Measurements from ENCODE around the gene HRH2.

The HRH2 gene

GRCh38 chr5:175733017-175733416, 75.1 kb downstream of the HRH2 start:
- Mint-ChIP-seq H3K9me3 (peaks cover 4% of the 10 kb centered on the region), H3K27me3 (ENCODE audit: low read depth) (peaks cover 34% of the 10 kb centered on the region), H3K4me3 (no peak overlapping the region), H3K4me1 (peaks cover 12% of the 10 kb centered on the region), H3K36me3 (ENCODE audit: low read depth) (no peaks in the 10 kb centered on the region), H3K27ac (no peak overlapping the region)
- TF ChIP-seq CTCF (IDR thresholded peaks at IDR 0.05; ENCODE audit: unreplicated experiment in 3 of 3) = no peak

GRCh38 chr5:175734016-175734415, 76.1 kb downstream of the HRH2 start:
- H3K9me3 Mint-ChIP-seq = peaks cover 4% of the 10 kb centered on the region
- H3K27ac Mint-ChIP-seq = no peak overlapping the region
- no peak for TF ChIP-seq CTCF (IDR thresholded peaks at IDR 0.05; ENCODE audit: unreplicated experiment in 3 of 3)
- peaks cover 11% of the 10 kb centered on the region for H3K4me1 Mint-ChIP-seq
- no peak overlapping the region for H3K4me3 Mint-ChIP-seq
- peaks cover 38% of the 10 kb centered on the region for H3K27me3 Mint-ChIP-seq (ENCODE audit: low read depth)
- no peaks in the 10 kb centered on the region for H3K36me3 Mint-ChIP-seq (ENCODE audit: low read depth)

GRCh38 chr5:175734501-175734900, 76.6 kb downstream of the HRH2 start:
- peaks cover 6% of the 10 kb centered on the region for H3K4me1 Mint-ChIP-seq
- H3K9me3 Mint-ChIP-seq = peaks cover 4% of the 10 kb centered on the region
- peaks cover 40% of the 10 kb centered on the region for H3K27me3 Mint-ChIP-seq (ENCODE audit: low read depth)
- no peak for TF ChIP-seq CTCF (IDR thresholded peaks at IDR 0.05; ENCODE audit: unreplicated experiment in 3 of 3)
- H3K36me3 Mint-ChIP-seq (ENCODE audit: low read depth) = no peaks in the 10 kb centered on the region
- no peak overlapping the region for H3K27ac Mint-ChIP-seq
- no peak overlapping the region for H3K4me3 Mint-ChIP-seq

- no peak overlapping the region for H3K27ac Mint-ChIP-seq
- no peak overlapping the region for H3K4me3 Mint-ChIP-seq
- no peaks in the 10 kb centered on the region for H3K4me1 Mint-ChIP-seq
- peaks cover 4% of the 10 kb centered on the region for H3K9me3 Mint-ChIP-seq
- TF ChIP-seq CTCF (IDR thresholded peaks at IDR 0.05; ENCODE audit: unreplicated experiment in 3 of 3) = no peak
- H3K27me3 Mint-ChIP-seq (ENCODE audit: low read depth) = peaks cover 40% of the 10 kb centered on the region
- no peaks in the 10 kb centered on the region for H3K36me3 Mint-ChIP-seq (ENCODE audit: low read depth)
These were observed 77.8 kb downstream of the HRH2 start for GRCh38 chr5:175735701-175736100.

- no peaks in the 10 kb centered on the region for H3K36me3 Mint-ChIP-seq (ENCODE audit: low read depth)
These were observed 78.8 kb downstream of the HRH2 start for GRCh38 chr5:175736652-175737051.

More at GRCh38 chr5:175736652-175737051, 78.8 kb downstream of the HRH2 start:
- TF ChIP-seq CTCF (IDR thresholded peaks at IDR 0.05; ENCODE audit: unreplicated experiment in 3 of 3) = no peak
- no peak overlapping the region for H3K27ac Mint-ChIP-seq
- peaks cover 45% of the 10 kb centered on the region for H3K27me3 Mint-ChIP-seq (ENCODE audit: low read depth)
- H3K4me3 Mint-ChIP-seq = no peak overlapping the region
- no peaks in the 10 kb centered on the region for H3K4me1 Mint-ChIP-seq
- H3K9me3 Mint-ChIP-seq = peaks cover 4% of the 10 kb centered on the region

Data from nephron (organoid).